Lung (tissue), 12 donors: ENCODE data around the gene EPB41L2. TPM values are rescaled to one million over a fixed set of nuclear protein-coding genes. Genes with fewer than 3 reads are reported as not detected.
A peak's percentile ranks its signal among the peaks of the same experiment; 100 is the strongest.

ENCODE experiments used
- ATAC-seq: fragments of 200-7000 bp; cut with Tn5 transposase; one replicate; pipeline ENCODE4 v1.9.1; 2020; ENCODE audit warnings: moderate number of reproducible peaks; ENCODE audit not compliant: insufficient read depth, low FRiP score
- DNase-seq, 3 donors: peaks; one replicate each; pipeline ENCODE4 v3.0.0-alpha.2; 2013 to 2017
- H3K27ac ChIP-seq, 2 donors: one replicate each; pipeline ENCODE4 v1.5.1; 2013; ENCODE audit warnings: mild to moderate bottlenecking in 2 of 2, moderate library complexity in 2 of 2, control low read depth in 1 of 2, inconsistent platforms in 1 of 2, low read depth in 1 of 2, low read length in 1 of 2
- H3K27me3 ChIP-seq, 3 donors: one replicate each; pipeline ENCODE4 v1.5.1; 2013; ENCODE audit warnings: low read length in 2 of 3; ENCODE audit not compliant: control insufficient read depth in 3 of 3, insufficient read depth in 3 of 3
- H3K36me3 ChIP-seq, 4 donors: one replicate each; pipeline ENCODE4 v1.5.1; 2013; ENCODE audit warnings: low read length in 4 of 4, mild to moderate bottlenecking in 1 of 4, moderate library complexity in 1 of 4; ENCODE audit not compliant: control insufficient read depth in 4 of 4, insufficient read depth in 4 of 4
- H3K4me1 ChIP-seq, 5 donors: one replicate each; pipeline ENCODE4 v1.5.1; 2013; ENCODE audit warnings: low read length in 5 of 5, mild to moderate bottlenecking in 2 of 5, moderate library complexity in 1 of 5; ENCODE audit not compliant: control insufficient read depth in 5 of 5, insufficient read depth in 5 of 5
- H3K4me3 ChIP-seq: one replicate; pipeline ENCODE4 v1.5.1; 2013; ENCODE audit warnings: mild to moderate bottlenecking, control low read depth, moderate library complexity
- H3K9ac ChIP-seq, 2 donors: one replicate each; pipeline ENCODE4 v1.5.1; 2013; ENCODE audit warnings: low read length in 2 of 2, control low read depth in 1 of 2; ENCODE audit not compliant: insufficient read depth in 1 of 2
- H3K9me3 ChIP-seq, 4 donors: one replicate each; pipeline ENCODE4 v1.5.1; 2013; ENCODE audit warnings: low read length in 3 of 4, mild to moderate bottlenecking in 1 of 4, moderate library complexity in 1 of 4; ENCODE audit not compliant: control insufficient read depth in 4 of 4, insufficient read depth in 3 of 4
- WGBS, 2 donors: extraction: QIAGEN DNeasy Blood & Tissue Kit; methylation state at CpG; one replicate each; pipeline ENCODE4 v1.1.7; 2013; 5-methylcytosine and 5-hydroxymethylcytosine counted together
- polyA plus RNA-seq, 2 donors: library from polyadenylated mRNA; stranded (reverse); fragments of 200-250 nt; gene quantifications; one replicate each; pipeline ENCODE4 v1.2.1, GENCODE V29; 2013
- total RNA-seq, 2 donors: library from RNA; depleted of rRNA in 1 of 2; stranded (reverse); fragments of >200 nt in 1 of 2; gene quantifications; one replicate each; pipeline ENCODE4 v1.2.1, GENCODE V29; 2014 to 2021
- TF ChIP-seq, protein P1 (sequence below): IDR thresholded peaks from 2 replicates; pipeline ENCODE4 v1.5.1; 2012; ENCODE audit warnings: mild to moderate bottlenecking; ENCODE audit errors: control extremely low read depth, extremely low read depth
- donor health status: control.
- donor health status: control.
- donor health status: Bipolar disorder and iron deficiency.
- donor health status: healthy.
- donor health status: DM: yes; HTN: yes; CAD: no.

The EPB41L2 gene
- total and polyA plus RNA-seq, 4 donors: 21.9 to 265 (median 52.7) TPM

DNA sequence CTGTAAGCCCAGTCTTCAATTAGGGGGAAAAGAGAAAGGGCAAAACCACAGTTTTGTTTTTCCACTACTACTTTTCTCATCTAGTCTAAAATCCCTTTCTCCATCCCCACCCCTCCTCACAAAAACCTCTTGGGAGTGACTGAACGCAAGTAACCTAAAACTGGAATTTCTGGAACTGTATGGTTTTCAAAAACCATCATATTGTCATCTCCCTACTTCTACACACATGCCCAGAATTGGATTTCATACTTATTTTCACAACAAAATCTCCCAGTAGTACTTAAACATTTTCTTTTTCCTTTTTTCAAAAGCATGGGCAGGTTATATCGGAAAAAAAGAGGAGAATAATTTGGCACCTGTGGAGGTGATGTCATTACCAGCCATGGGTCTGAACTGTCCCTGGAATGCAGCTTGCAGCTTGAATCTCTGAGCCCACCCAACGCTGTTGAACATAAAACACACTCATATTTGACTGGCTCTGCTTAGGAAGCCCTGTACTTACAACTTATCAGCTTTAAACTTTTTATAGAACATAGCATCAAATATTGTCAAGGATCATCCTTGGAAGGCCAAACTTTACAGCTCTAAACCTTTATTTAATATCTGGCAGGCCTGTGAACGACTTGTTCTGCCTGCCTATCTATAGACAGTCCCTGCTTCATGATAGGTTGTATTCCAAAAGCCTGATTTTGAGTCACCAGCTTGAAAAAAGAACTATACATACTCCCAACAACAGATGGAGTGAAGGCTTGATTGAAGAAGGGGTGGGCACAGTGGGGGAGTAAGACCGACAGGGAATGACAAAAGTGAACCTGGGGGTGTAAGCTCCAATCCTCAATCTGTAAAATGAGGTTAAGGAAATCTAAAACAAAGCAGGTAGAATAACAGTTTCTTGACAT, 59.3 kb downstream of the EPB41L2 start:
- WGBS, 2 donors: 86 to 87% methylated on average over 5 of the region's 5 CpGs

DNA sequence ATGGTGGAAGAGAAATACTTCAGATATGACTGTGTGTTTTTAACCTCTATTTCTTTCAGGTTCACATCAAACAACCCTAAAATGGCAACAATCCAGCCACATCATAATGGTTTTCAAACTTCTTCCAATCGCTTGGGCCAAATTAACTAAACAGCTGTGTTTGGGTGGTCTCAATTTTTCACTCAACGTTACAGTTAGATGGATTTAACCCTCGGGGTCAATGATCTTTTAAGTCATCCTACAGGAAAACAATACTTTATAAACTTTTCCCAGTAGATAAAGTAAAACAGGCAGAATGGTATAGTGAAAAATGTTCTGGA, 60.4 kb downstream of the EPB41L2 start:
- peak in 1 of 3 donors; percentile 60 for DNase-seq
- H3K9ac ChIP-seq: no peak overlapping the region

More for the DNA sequence above, 59.3 kb downstream of the EPB41L2 start:
- Histone ChIP-seq H3K4me1 (peaks cover 6 to 62% (median 32%) of the 10 kb centered on the region in 5 donors), H3K4me3 (no peak overlapping the region), H3K9ac (no peak overlapping the region), H3K36me3 (peaks cover 0 to 1% (median 0%) of the 10 kb centered on the region in 4 donors), H3K9me3 (peaks cover 0 to 9% (median 3%) of the 10 kb centered on the region in 4 donors), H3K27me3 (no peaks in the 10 kb centered on the region), H3K27ac (no peak overlapping the region)
- TF ChIP-seq, protein P1, sequence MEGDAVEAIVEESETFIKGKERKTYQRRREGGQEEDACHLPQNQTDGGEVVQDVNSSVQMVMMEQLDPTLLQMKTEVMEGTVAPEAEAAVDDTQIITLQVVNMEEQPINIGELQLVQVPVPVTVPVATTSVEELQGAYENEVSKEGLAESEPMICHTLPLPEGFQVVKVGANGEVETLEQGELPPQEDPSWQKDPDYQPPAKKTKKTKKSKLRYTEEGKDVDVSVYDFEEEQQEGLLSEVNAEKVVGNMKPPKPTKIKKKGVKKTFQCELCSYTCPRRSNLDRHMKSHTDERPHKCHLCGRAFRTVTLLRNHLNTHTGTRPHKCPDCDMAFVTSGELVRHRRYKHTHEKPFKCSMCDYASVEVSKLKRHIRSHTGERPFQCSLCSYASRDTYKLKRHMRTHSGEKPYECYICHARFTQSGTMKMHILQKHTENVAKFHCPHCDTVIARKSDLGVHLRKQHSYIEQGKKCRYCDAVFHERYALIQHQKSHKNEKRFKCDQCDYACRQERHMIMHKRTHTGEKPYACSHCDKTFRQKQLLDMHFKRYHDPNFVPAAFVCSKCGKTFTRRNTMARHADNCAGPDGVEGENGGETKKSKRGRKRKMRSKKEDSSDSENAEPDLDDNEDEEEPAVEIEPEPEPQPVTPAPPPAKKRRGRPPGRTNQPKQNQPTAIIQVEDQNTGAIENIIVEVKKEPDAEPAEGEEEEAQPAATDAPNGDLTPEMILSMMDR: no peak
- no peak for DNase-seq
- ATAC-seq: no peak

DNA sequence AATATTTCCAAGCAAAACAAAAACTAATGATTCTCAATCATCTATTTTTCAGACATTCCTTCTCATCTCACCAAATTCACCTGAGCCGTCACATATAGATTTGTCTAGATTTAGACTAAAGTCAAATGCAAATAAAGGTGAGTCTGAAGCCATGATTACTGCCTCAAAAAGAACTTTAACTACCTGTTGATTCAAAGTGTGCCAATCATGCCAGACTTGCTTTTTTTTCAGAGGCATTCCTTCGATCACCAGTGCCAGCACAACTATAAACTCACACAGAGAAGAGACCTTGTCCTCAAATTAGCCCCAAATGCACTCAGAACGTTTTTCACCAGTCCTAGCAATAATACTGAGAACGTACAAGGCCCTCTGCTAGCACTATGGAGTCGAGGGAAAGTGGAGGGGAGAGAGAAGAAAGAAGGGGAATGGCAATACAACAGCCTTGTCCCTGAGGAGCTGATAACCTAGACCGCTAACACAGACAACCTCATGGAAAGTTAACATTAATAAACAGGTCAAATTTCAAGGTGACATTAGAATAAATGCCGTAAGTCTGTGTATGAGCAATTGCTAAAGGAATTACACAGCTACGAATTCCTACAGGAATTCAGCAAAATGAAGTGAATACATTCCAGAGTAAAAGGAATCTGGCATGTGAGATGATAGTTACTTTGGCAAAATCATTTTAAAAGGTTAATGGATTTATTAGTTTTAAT, 60.9 kb downstream of the EPB41L2 start:
- Histone ChIP-seq H3K4me3 (no peak overlapping the region), H3K9ac (no peak overlapping the region), H3K36me3 (no peaks in the 10 kb centered on the region), H3K27ac (peak overlapping the region in 1 of 2 donors; percentile 33), H3K4me1 (peaks cover 6 to 69% (median 35%) of the 10 kb centered on the region in 5 donors), H3K27me3 (no peaks in the 10 kb centered on the region), H3K9me3 (peaks cover 0 to 2% (median 0%) of the 10 kb centered on the region in 4 donors)
- WGBS, 2 donors: 66 to 80% methylated on average over 8 of the region's 8 CpGs
- TF ChIP-seq, protein P1: no peak
- DNase-seq: peak in 1 of 3 donors; percentile 71
- no peak for ATAC-seq

More for the DNA sequence above, 60.4 kb downstream of the EPB41L2 start:
- Histone ChIP-seq H3K4me3 (no peak overlapping the region), H3K27ac (peak overlapping the region in 1 of 2 donors; percentile 16), H3K27me3 (no peaks in the 10 kb centered on the region), H3K4me1 (peaks cover 6 to 64% (median 32%) of the 10 kb centered on the region in 5 donors), H3K9me3 (peaks cover 0 to 7% (median 0%) of the 10 kb centered on the region in 4 donors), H3K36me3 (no peaks in the 10 kb centered on the region)
- no peak for ATAC-seq
- WGBS, 2 donors: 65 to 78% methylated on average over 3 of the region's 3 CpGs
- TF ChIP-seq, protein P1: no peak
